ENCODE results near the gene MDM2. TPM values are rescaled to one million over a fixed set of nuclear protein-coding genes. Genes with fewer than 3 reads are reported as not detected.

Gene MDM2
- total and polyA plus RNA-seq, 2 donors (not counting 1 experiment from before 2014, with no cell fraction given), result 6.1 to 78.7 TPM

DNA sequence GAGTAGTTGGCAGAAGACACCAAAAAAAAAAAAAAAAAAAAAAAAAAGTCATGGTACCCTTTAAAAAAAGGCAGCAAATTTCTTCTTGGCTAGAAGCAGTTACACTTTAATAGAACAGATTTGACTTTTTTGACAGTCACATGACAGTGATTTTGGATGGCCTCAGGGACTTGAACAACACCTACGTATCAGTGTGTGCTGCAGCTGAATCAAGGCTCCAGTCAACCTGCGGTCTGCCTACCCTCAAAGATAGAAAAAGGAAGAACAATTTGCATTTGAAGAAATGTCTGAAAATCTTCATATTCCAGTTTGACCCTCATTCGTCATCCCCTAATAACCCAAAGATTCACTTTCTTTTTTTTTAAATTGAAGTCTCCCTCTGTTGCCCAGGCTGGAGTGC lies 53.9 kb downstream of the MDM2 start:
- Histone ChIP-seq H3K9ac (ENCODE audit: low read length) (no peak overlapping the region), H3K4me2 (replicated peaks; ENCODE audit: low read depth, low read length, poor library complexity, severe bottlenecking) (no peak overlapping the region), H3K9me3 (ENCODE audit: control extremely low read depth in 1 of 3, control insufficient read depth in 2 of 3, insufficient read depth in 1 of 3, low read length in 2 of 3) (no peaks in the 10 kb centered on the region), H3K4me3 (ENCODE audit: control extremely low read depth in 1 of 5, extremely low read depth in 1 of 5, insufficient read depth in 1 of 5, low read depth in 2 of 5, low read length in 4 of 5) (no peak overlapping the region), H3K4me1 (ENCODE audit: control insufficient read depth in 2 of 2, insufficient read depth in 2 of 2, low read length in 2 of 2) (peaks cover 0 to 6% of the 10 kb centered on the region in 2 donors), H4K20me1 (ENCODE audit: control insufficient read depth, insufficient read depth, low read length, poor library complexity, severe bottlenecking) (no peaks in the 10 kb centered on the region), H3K27ac (ENCODE audit: low read length in 2 of 2) (no peak overlapping the region), H2AFZ (ENCODE audit: insufficient read depth, low read depth, low read length, poor library complexity, severe bottlenecking) (no peak overlapping the region), H3K36me3 (replicated peaks in 1 of 2; ENCODE audit: control extremely low read depth in 1 of 2, control insufficient read depth in 1 of 2, extremely low read depth in 1 of 2, insufficient read depth in 2 of 2, low read length in 1 of 2) (peaks cover 0 to 2% of the 10 kb centered on the region in 2 experiments), H3K27me3 (replicated peaks in 1 of 4; ENCODE audit: control extremely low read depth in 1 of 4, control insufficient read depth in 3 of 4, insufficient read depth in 4 of 4, low read length in 3 of 4) (no peaks in the 10 kb centered on the region), H3K79me2 (ENCODE audit: control insufficient read depth, insufficient read depth, low read length) (no peaks in the 10 kb centered on the region)
- ChIA-PET CTCF (interaction anchor here (0.7 to 2.9 kb wide), 6 partner anchors 32 to 765 kb away, joined by 3 to 20 read pairs (median 4); no protein-coding TSS in a partner anchor), POLR2A (no interaction called here)
- Mint-ChIP-seq H3K9me3 (ENCODE audit: insufficient read depth) (no peaks in the 10 kb centered on the region), H3K4me1 (peaks cover 14% of the 10 kb centered on the region), H3K27ac (no peak overlapping the region), H3K27me3 (no peaks in the 10 kb centered on the region), H3K4me3 (peak overlapping the region; percentile 41)
- intact Hi-C loops (cut with micrococcal nuclease), result loop anchor here (5.0 kb wide), 1 partner anchor 295 kb away; no protein-coding TSS in a partner anchor
- TF ChIP-seq, protein P1, sequence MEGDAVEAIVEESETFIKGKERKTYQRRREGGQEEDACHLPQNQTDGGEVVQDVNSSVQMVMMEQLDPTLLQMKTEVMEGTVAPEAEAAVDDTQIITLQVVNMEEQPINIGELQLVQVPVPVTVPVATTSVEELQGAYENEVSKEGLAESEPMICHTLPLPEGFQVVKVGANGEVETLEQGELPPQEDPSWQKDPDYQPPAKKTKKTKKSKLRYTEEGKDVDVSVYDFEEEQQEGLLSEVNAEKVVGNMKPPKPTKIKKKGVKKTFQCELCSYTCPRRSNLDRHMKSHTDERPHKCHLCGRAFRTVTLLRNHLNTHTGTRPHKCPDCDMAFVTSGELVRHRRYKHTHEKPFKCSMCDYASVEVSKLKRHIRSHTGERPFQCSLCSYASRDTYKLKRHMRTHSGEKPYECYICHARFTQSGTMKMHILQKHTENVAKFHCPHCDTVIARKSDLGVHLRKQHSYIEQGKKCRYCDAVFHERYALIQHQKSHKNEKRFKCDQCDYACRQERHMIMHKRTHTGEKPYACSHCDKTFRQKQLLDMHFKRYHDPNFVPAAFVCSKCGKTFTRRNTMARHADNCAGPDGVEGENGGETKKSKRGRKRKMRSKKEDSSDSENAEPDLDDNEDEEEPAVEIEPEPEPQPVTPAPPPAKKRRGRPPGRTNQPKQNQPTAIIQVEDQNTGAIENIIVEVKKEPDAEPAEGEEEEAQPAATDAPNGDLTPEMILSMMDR (IDR thresholded peaks at IDR 0.05), result no peak
- TF ChIP-seq EZH2 (IDR thresholded peaks at IDR 0.05; ENCODE audit: borderline replicate concordance, insufficient read depth, low read depth, low read length, poor library complexity, severe bottlenecking), result no peak
- ATAC-seq (ENCODE audit: low read depth), result peak; percentile 78
- 71% methylated on average over 1 of the region's 3 CpGs for WGBS (ENCODE audit: insufficient coverage)
- peak; percentile 46 for DNase-seq

DNA sequence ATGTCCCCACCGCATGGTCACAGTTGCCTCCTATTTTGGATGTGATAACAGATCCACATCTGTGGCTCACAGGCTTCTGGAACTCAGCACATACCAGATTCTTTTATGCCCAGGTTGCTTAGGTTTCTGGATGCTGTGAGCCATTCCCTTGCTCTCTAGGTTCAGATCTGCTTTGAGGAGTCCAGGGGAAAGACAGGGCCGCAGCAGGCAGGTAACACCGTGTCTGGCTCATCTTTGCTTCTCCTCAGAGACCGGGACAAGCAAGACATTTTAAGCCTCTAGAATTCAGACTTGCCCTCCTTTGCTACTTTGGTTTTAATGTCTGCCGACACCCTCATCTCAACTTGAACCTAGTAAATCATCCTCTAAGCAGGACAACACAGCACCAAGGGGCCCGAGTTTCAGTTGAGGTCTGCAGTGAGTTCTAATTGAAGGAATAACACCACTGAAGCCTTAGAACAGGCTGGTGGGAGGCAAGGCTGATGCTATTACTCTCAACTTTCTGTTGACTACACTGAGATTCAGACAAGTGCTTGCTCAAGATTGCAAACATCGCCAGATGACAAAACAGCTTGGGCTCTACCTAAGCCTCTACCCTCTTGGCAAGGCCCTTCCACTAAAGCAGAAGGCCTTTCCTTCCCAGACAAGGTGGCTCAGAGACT lies 55.3 kb downstream of the MDM2 start:
- Mint-ChIP-seq H3K9me3 (ENCODE audit: insufficient read depth) (no peaks in the 10 kb centered on the region), H3K4me1 (peaks cover 14% of the 10 kb centered on the region), H3K4me3 (no peak overlapping the region), H3K27ac (no peak overlapping the region), H3K27me3 (no peaks in the 10 kb centered on the region)
- ATAC-seq (ENCODE audit: low read depth) (no peak), DNase-seq (peak; percentile 8)
- no peak for TF ChIP-seq EZH2 (IDR thresholded peaks at IDR 0.05; ENCODE audit: borderline replicate concordance, insufficient read depth, low read depth, low read length, poor library complexity, severe bottlenecking)
- TF ChIP-seq, protein P1 (IDR thresholded peaks at IDR 0.05), result no peak
- no peaks in the 10 kb centered on the region for H3K79me2 ChIP-seq (ENCODE audit: control insufficient read depth, insufficient read depth, low read length)
- H4K20me1 ChIP-seq (ENCODE audit: control insufficient read depth, insufficient read depth, low read length, poor library complexity, severe bottlenecking), result no peaks in the 10 kb centered on the region
- no peaks in the 10 kb centered on the region for H3K27me3 ChIP-seq (replicated peaks in 1 of 4; ENCODE audit: control extremely low read depth in 1 of 4, control insufficient read depth in 3 of 4, insufficient read depth in 4 of 4, low read length in 3 of 4)
- H3K4me3 ChIP-seq (ENCODE audit: control extremely low read depth in 1 of 5, extremely low read depth in 1 of 5, insufficient read depth in 1 of 5, low read depth in 2 of 5, low read length in 4 of 5), result no peak overlapping the region
- ChIA-PET POLR2A (no interaction called here), CTCF (interaction anchor here (0.6 to 2.3 kb wide), 4 partner anchors 206 to 1605 kb away, joined by 3 to 20 read pairs (median 6); no protein-coding TSS in a partner anchor)
- no peak overlapping the region for H3K9ac ChIP-seq (ENCODE audit: low read length)
- H3K36me3 ChIP-seq (replicated peaks in 1 of 2; ENCODE audit: control extremely low read depth in 1 of 2, control insufficient read depth in 1 of 2, extremely low read depth in 1 of 2, insufficient read depth in 2 of 2, low read length in 1 of 2), result peaks cover 0 to 4% of the 10 kb centered on the region in 2 experiments
- no peak overlapping the region for H3K4me2 ChIP-seq (replicated peaks; ENCODE audit: low read depth, low read length, poor library complexity, severe bottlenecking)
- WGBS (ENCODE audit: insufficient coverage), result 78% methylated on average over 5 of the region's 7 CpGs
- H3K4me1 ChIP-seq (ENCODE audit: control insufficient read depth in 2 of 2, insufficient read depth in 2 of 2, low read length in 2 of 2), result peaks cover 0 to 6% of the 10 kb centered on the region in 2 donors
- intact Hi-C loops (cut with micrococcal nuclease), result loop anchor here (5.0 kb wide), 1 partner anchor 294 kb away; no protein-coding TSS in a partner anchor
- H2AFZ ChIP-seq (ENCODE audit: insufficient read depth, low read depth, low read length, poor library complexity, severe bottlenecking), result no peak overlapping the region
- H3K27ac ChIP-seq (ENCODE audit: low read length in 2 of 2), result no peak overlapping the region
- no peaks in the 10 kb centered on the region for H3K9me3 ChIP-seq (ENCODE audit: control extremely low read depth in 1 of 3, control insufficient read depth in 2 of 3, insufficient read depth in 1 of 3, low read length in 2 of 3)
